ENCODE data around the gene POLA1.

DNA sequence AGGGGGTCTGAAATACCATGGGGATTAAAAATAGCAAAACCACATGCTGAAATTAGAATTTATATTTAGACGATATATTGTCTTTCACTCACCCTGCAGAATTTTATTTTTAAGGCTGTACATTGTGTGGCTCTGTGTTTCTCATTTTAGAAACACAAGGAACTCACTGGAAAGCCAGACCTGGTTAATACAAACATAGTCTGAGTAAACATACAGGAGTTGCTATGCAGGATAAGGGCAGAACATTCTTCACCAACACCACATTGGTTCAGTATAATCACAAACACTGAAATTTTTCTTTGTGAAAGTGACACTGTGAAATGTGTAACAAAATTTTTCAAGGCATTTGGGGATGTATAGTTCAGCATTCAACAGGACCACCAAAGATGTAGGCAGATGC is 206.5 kb downstream of the POLA1 start:
- TF ChIP-seq, protein P1, sequence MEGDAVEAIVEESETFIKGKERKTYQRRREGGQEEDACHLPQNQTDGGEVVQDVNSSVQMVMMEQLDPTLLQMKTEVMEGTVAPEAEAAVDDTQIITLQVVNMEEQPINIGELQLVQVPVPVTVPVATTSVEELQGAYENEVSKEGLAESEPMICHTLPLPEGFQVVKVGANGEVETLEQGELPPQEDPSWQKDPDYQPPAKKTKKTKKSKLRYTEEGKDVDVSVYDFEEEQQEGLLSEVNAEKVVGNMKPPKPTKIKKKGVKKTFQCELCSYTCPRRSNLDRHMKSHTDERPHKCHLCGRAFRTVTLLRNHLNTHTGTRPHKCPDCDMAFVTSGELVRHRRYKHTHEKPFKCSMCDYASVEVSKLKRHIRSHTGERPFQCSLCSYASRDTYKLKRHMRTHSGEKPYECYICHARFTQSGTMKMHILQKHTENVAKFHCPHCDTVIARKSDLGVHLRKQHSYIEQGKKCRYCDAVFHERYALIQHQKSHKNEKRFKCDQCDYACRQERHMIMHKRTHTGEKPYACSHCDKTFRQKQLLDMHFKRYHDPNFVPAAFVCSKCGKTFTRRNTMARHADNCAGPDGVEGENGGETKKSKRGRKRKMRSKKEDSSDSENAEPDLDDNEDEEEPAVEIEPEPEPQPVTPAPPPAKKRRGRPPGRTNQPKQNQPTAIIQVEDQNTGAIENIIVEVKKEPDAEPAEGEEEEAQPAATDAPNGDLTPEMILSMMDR (conservative IDR thresholded peaks at IDR 0.05; ENCODE audit: low read depth, low read length): no peak
- TF ChIP-seq POLR2A (IDR thresholded peaks at IDR 0.05; ENCODE audit: low read depth, low read length): no peak
- TF ChIP-seq MAZ (IDR thresholded peaks at IDR 0.05; ENCODE audit: borderline replicate concordance, low read depth, low read length): no peak

Data from IMR-90 (cell line).